ENCODE measurements around the gene PGPEP1.

DNA sequence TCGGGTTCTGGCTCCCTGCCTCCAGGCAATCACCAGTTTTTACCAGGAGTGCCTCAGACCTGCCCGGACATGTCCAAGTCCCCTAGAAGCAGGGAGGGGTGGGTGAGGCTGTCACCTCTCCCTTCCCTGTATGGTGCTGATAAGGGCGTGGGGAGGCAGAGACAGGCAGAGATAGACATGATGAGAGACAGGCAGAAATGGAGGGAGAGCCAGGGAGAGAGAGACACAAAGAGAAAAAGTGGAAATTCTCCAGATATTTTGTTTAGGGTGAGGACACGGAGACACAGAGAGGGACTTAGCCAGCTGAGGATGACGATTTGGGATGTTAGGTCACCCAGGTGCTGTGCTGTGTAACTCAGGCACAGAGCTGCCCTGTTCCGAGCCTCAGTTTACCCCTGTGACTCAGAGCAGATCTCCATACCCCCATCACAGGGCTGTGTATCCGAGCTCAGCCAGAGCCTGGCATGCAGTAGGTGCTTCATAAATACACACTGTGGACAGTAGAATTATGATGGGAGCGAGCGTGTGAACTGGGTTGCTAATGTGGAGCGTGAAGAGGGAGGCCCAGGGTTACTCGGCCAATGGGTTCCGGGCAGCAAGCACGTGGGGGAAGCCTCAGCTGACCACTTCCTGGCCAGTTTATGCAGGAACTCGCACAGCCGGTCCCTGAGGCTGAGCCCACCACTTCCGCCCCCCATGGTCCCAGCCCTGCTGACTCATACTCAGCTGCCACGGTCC is 33.7 kb downstream of the PGPEP1 start:
- TF ChIP-seq EZH2 (IDR thresholded peaks at IDR 0.05; ENCODE audit: borderline replicate concordance, insufficient read depth, low read length, poor library complexity, severe bottlenecking) (no peak), EP300 (conservative IDR thresholded peaks at IDR 0.05; ENCODE audit: poor library complexity, severe bottlenecking) (no peak), CTCF (IDR thresholded peaks at IDR 0.05; ENCODE audit: poor library complexity, severe bottlenecking) (no peak), TAF1 (IDR thresholded peaks at IDR 0.05; ENCODE audit: low read depth) (no peak), POLR2AphosphoS5 (IDR thresholded peaks at IDR 0.05) (no peak), MXI1 (conservative IDR thresholded peaks at IDR 0.05; ENCODE audit: poor library complexity, severe bottlenecking) (no peak)
- TF ChIP-seq, protein P1, sequence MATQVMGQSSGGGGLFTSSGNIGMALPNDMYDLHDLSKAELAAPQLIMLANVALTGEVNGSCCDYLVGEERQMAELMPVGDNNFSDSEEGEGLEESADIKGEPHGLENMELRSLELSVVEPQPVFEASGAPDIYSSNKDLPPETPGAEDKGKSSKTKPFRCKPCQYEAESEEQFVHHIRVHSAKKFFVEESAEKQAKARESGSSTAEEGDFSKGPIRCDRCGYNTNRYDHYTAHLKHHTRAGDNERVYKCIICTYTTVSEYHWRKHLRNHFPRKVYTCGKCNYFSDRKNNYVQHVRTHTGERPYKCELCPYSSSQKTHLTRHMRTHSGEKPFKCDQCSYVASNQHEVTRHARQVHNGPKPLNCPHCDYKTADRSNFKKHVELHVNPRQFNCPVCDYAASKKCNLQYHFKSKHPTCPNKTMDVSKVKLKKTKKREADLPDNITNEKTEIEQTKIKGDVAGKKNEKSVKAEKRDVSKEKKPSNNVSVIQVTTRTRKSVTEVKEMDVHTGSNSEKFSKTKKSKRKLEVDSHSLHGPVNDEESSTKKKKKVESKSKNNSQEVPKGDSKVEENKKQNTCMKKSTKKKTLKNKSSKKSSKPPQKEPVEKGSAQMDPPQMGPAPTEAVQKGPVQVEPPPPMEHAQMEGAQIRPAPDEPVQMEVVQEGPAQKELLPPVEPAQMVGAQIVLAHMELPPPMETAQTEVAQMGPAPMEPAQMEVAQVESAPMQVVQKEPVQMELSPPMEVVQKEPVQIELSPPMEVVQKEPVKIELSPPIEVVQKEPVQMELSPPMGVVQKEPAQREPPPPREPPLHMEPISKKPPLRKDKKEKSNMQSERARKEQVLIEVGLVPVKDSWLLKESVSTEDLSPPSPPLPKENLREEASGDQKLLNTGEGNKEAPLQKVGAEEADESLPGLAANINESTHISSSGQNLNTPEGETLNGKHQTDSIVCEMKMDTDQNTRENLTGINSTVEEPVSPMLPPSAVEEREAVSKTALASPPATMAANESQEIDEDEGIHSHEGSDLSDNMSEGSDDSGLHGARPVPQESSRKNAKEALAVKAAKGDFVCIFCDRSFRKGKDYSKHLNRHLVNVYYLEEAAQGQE (IDR thresholded peaks at IDR 0.05; ENCODE audit: borderline replicate concordance), result no peak

Measured in neural cell (in vitro differentiated cells).